ENCODE measurements around the gene NCOA1. TPM values are rescaled to one million over a fixed set of nuclear protein-coding genes. Genes with fewer than 3 reads are reported as not detected.

NCOA1 gene
- total RNA-seq, 4 donors from 2014 or later: 29.9 to 51.9 (median 40.1) TPM

DNA sequence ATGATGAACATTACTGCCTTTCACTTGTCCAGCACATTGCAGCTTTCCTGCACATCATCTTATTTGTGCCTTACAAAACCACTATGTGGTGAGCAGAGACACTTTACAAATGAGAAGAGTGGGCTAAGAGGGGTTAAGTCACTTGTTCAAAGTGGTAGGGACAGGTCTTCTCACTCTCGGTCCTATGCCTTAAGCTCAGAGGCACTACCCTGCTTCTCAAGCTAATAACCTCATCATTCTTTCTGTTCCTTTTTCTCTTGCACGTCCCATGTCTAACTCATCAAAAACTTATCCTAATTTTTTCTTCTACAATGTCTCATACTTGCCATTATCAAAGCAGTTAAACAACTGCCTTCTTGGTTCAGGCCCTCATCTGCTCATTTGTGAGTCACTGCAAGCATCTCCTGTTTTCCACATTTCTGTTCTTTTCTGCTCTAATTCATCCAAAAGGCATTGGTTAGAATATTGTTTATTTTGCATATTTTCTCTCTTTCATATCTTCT lies 21.9 kb upstream of the NCOA1 start:
- TF ChIP-seq, protein P1, sequence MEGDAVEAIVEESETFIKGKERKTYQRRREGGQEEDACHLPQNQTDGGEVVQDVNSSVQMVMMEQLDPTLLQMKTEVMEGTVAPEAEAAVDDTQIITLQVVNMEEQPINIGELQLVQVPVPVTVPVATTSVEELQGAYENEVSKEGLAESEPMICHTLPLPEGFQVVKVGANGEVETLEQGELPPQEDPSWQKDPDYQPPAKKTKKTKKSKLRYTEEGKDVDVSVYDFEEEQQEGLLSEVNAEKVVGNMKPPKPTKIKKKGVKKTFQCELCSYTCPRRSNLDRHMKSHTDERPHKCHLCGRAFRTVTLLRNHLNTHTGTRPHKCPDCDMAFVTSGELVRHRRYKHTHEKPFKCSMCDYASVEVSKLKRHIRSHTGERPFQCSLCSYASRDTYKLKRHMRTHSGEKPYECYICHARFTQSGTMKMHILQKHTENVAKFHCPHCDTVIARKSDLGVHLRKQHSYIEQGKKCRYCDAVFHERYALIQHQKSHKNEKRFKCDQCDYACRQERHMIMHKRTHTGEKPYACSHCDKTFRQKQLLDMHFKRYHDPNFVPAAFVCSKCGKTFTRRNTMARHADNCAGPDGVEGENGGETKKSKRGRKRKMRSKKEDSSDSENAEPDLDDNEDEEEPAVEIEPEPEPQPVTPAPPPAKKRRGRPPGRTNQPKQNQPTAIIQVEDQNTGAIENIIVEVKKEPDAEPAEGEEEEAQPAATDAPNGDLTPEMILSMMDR (IDR thresholded peaks at IDR 0.05): no peak
- no peak for TF ChIP-seq POLR2A (IDR thresholded peaks at IDR 0.05)
- H3K9me3 ChIP-seq: no peaks in the 10 kb centered on the region
- no peak overlapping the region for H3K27ac ChIP-seq
- DNase-seq: no peak
- no peak overlapping the region for H3K4me3 ChIP-seq (replicated peaks in 1 of 3)
- no peaks in the 10 kb centered on the region for H3K27me3 ChIP-seq
- 81 to 90% methylated on average over 2 of the region's 2 CpGs for WGBS, 2 donors
- no peaks in the 10 kb centered on the region for H3K4me1 ChIP-seq
- no peaks in the 10 kb centered on the region for H3K36me3 ChIP-seq
- intact Hi-C loops (cut with DNase I): no loop called here

DNA sequence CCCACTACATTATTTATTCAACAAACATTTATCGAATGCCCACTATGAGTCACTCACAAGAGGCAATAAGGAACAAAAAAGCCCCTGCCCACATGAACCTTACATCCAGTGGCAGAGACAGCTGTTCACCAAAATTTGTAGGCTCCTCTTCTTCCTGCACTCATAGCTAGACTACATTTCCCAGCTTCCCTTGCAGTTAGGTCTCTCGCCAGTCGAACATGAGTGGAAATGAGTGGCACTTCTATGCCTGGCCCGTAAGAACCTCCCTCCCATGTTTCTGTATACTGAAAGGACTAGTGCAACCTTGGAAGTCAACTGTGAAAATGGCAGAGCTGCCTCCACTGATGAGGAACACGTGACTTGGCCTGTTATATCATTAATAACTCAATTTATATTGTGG lies 19.4 kb upstream of the NCOA1 start:
- DNase-seq: no peak
- Histone ChIP-seq H3K36me3 (no peaks in the 10 kb centered on the region), H3K27me3 (no peaks in the 10 kb centered on the region), H3K27ac (no peak overlapping the region), H3K4me1 (no peaks in the 10 kb centered on the region), H3K4me3 (replicated peaks in 1 of 3) (no peak overlapping the region), H3K9me3 (no peaks in the 10 kb centered on the region)
- WGBS, 2 donors: 52 to 57% methylated on average over 5 of the region's 5 CpGs
- TF ChIP-seq, protein P1 (IDR thresholded peaks at IDR 0.05): no peak
- no peak for TF ChIP-seq POLR2A (IDR thresholded peaks at IDR 0.05)
- intact Hi-C loops (cut with DNase I): no loop called here

DNA sequence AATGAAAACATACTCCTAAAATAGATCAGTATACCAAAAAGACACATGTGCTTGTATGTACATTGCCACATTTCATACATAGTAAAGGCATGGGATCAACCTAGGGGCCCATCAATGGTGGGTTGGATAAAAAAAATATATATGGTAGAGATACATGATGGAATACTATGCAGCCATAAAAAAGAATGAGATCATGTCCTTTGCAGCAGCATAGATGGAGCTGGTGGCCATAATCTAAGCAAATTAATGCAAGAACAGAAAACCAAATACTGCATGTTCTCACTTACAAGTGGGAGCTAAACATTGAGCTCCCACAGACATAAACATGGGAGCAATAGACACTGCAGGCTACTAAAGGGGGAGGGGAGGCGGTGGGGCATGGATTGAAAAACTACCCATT lies 18.6 kb upstream of the NCOA1 start:
- 96 to 97% methylated on average over 1 of the region's 1 CpG for WGBS, 2 donors
- no peak for TF ChIP-seq POLR2A (IDR thresholded peaks at IDR 0.05)
- TF ChIP-seq, protein P1 (IDR thresholded peaks at IDR 0.05): no peak
- H3K36me3 ChIP-seq: no peaks in the 10 kb centered on the region
- intact Hi-C loops (cut with DNase I): no loop called here
- H3K4me3 ChIP-seq (replicated peaks in 1 of 3): no peak overlapping the region
- H3K9me3 ChIP-seq: no peaks in the 10 kb centered on the region
- H3K27me3 ChIP-seq: no peaks in the 10 kb centered on the region
- H3K27ac ChIP-seq: no peak overlapping the region
- DNase-seq: no peak
- H3K4me1 ChIP-seq: no peaks in the 10 kb centered on the region

DNA sequence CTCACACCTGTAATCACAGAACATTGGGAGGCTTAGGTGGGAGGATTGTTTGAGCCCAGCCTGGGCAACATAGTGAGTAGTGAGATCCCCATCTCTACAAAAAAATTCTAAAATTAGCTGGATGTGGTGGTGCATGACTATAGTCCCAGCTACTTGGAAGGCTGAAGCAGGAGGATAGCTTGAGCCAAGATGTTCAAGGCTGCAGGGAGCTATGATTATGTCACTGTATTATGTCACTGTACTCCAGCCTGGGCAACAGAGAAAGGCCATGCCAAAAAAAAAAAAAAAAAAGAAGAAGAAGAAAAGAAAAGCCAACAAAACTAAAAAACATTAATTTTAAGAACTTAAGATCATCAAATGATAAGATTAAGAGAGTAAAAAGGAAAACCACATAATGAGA lies 17.4 kb upstream of the NCOA1 start:
- no peaks in the 10 kb centered on the region for H3K27me3 ChIP-seq
- DNase-seq: no peak
- H3K36me3 ChIP-seq: no peaks in the 10 kb centered on the region
- no peak overlapping the region for H3K27ac ChIP-seq
- no peak overlapping the region for H3K4me3 ChIP-seq (replicated peaks in 1 of 3)
- no peaks in the 10 kb centered on the region for H3K4me1 ChIP-seq
- intact Hi-C loops (cut with DNase I): no loop called here
- TF ChIP-seq, protein P1 (IDR thresholded peaks at IDR 0.05): no peak
- TF ChIP-seq POLR2A (IDR thresholded peaks at IDR 0.05): no peak
- no peaks in the 10 kb centered on the region for H3K9me3 ChIP-seq

DNA sequence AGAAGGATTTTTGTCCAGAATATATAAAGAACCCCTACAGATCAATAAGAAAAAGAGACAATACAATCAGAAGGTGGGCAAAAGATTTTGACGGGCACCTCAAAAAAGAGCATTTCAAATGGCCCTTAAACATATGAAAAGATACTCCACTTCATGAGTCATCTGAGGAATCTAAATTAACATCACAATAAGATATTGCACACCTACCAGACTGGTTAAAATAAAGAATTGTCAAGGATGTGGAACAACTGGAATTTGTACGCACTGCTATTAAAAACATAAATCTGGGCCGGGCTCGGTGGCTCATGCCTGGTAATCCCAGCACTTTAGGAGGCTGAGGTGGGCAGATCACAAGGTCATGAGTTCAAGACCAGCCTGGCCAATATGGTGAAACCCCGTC lies 17.0 kb upstream of the NCOA1 start:
- intact Hi-C loops (cut with DNase I): no loop called here
- Histone ChIP-seq H3K4me1 (no peaks in the 10 kb centered on the region), H3K36me3 (no peaks in the 10 kb centered on the region), H3K27me3 (no peaks in the 10 kb centered on the region), H3K9me3 (no peaks in the 10 kb centered on the region), H3K27ac (no peak overlapping the region), H3K4me3 (replicated peaks in 1 of 3) (no peak overlapping the region)
- WGBS, 2 donors: 95% methylated on average over 5 of the region's 5 CpGs
- no peak for DNase-seq
- TF ChIP-seq POLR2A (IDR thresholded peaks at IDR 0.05): no peak
- TF ChIP-seq, protein P1 (IDR thresholded peaks at IDR 0.05): no peak
